GM18867 (cell line): ENCODE measurements around the gene MACROD2.
"Not testable (repeated sequence)": the region's sequence is repeated elsewhere in the genome, so short reads cannot be mapped to it uniquely, and the experiment has no call there.

Experiments used
- ATAC-seq: cut with Tn5 transposase; IDR thresholded peaks from one replicate; pipeline ENCODE4 v1.9.1; 2021; ENCODE audit warnings: mild to moderate bottlenecking, moderate library complexity; ENCODE audit not compliant: unreplicated experiment

Gene MACROD2

DNA sequence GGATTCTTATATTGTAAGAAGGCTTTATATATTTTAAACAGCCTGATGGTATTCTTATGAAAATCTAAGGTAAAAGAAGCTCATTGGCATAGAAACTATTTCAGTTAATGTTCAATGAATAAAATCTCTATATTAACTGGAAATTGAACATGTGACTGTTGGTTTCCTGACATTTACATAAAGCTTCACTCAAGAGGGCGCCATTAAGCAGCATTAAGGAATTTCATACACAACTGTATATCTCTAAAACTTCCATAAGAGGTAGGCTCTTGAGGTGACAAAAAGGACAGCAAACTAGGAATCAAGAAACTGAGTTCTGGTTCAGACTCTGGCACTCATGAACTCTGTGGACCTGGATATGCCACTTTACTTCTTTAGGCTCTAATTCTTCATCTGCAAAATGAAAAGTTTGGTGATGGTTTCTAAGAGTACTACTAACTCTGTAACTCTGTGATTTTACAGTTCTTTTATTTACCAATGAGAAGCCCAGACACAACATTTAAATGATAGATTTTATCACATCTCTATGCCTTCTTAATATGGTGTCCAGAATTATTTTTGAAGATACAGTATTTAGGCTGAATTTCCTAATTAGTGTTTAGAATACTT is 194.6 kb downstream of the MACROD2 start:
- ATAC-seq: no peak

- ATAC-seq: no peak
Observed at GRCh38 chr20:14191559-14191958, 196.2 kb downstream of the MACROD2 start.

DNA sequence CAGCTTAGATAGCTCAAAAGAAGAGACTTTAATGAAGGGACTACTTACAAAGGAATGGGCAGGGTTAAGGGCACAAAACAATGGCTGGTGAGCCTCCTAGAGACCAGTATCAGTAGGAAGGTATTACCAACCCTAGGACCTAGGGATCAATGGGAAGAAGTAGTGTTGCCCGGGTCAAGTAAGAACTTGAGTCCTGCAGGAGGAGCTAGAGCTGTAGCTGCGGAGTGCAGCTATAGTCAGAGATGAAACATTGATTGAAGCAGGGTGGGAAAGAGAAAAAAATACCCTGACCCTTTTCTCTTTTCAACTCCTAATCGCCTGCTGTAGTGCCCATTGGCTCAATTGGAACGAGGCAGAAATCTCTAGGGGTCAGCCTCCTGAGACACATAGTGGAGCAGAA is 198.1 kb downstream of the MACROD2 start:
- no peak for ATAC-seq

- no peak for ATAC-seq
Observed at GRCh38 chr20:14193885-14194284, 198.6 kb downstream of the MACROD2 start.

- ATAC-seq: no peak
Observed at GRCh38 chr20:14197097-14197496, 201.8 kb downstream of the MACROD2 start.

GRCh38 chr20:14198416-14198815 is 203.1 kb downstream of the MACROD2 start:
- ATAC-seq: no peak

GRCh38 chr20:14199111-14199510 is 203.8 kb downstream of the MACROD2 start:
- ATAC-seq: no peak

GRCh38 chr20:14203657-14204056 is 208.3 kb downstream of the MACROD2 start:
- no peak for ATAC-seq

GRCh38 chr20:14207591-14207990 is 212.3 kb downstream of the MACROD2 start:
- ATAC-seq: no peak

- no peak for ATAC-seq
Observed at GRCh38 chr20:14208956-14209355, 213.6 kb downstream of the MACROD2 start.

DNA sequence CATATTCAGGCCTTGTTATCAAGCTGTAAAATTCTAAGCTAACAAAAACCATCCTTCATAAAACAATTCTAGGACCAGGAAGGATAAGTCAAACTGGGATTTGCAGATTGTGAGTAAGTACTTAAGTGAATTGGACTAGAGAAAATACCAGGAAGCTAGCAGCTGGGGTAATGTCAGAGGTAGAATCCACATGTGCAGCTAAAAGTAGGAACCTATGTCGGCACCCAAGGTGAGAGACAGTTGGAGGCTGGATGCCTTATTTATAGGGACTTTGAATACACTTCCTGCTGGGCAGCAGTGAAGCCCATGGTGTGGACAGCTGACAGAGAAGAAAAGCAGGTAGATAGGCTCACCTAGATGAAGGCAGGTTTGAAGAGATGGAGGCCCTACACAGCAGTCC is 214.8 kb downstream of the MACROD2 start:
- ATAC-seq: no peak

- ATAC-seq: no peak
Observed at GRCh38 chr20:14214046-14214445, 218.7 kb downstream of the MACROD2 start.

GRCh38 chr20:14215880-14216279 is 220.6 kb downstream of the MACROD2 start:
- ATAC-seq: not testable (repeated sequence)

DNA sequence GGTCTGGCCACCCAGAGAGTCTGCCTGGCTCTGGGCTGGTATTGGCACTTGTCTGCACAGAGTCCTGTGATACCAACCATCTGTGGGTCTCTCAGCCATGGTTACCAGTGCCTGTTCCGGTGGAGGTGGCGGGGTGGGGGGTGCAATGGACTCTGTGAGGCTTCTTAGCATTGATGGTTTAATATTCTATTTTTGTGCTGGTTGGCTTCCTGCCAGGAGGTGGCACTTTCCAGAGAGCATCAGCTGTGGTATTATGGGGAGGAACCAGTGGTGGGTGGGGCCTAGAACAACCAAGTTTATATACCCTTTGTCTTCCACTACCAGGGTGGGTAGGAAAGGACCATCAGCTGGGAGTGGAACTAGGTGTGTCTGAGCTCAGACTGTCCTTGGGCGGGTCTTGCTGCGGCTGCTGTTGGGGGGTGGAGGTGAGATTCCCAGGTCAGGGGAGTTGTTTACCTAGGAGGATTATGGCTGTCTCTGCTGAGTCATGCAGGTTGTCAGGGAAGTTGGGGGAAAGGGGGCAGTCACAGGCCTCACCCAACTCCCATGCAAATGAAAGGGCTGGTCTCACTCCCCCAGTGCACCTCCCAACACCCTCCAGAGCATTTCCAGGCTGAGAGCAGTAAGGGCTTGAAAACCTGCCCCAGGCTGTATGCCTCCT is 224.6 kb downstream of the MACROD2 start:
- ATAC-seq: no peak

- ATAC-seq: no peak
Observed at GRCh38 chr20:14220986-14221385, 225.7 kb downstream of the MACROD2 start.

DNA sequence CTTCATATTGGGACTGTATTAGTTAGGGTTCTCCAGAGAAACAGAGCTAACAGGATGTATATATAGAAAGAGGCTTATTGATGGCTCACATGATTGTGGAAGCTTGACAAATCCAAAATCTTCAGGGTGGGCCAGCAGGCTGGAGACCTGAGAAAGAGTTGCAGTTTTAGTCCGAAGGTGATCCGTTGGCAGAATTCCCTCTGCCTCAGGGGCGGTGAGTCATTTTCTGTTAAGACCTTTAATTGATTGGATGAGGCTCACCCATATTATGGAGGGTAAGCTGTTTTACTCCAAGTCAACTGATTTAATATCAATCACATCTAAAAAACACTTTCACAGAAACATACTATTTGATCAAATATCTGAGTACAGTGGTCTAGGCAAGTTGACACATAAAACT is 228.5 kb downstream of the MACROD2 start:
- ATAC-seq: no peak

DNA sequence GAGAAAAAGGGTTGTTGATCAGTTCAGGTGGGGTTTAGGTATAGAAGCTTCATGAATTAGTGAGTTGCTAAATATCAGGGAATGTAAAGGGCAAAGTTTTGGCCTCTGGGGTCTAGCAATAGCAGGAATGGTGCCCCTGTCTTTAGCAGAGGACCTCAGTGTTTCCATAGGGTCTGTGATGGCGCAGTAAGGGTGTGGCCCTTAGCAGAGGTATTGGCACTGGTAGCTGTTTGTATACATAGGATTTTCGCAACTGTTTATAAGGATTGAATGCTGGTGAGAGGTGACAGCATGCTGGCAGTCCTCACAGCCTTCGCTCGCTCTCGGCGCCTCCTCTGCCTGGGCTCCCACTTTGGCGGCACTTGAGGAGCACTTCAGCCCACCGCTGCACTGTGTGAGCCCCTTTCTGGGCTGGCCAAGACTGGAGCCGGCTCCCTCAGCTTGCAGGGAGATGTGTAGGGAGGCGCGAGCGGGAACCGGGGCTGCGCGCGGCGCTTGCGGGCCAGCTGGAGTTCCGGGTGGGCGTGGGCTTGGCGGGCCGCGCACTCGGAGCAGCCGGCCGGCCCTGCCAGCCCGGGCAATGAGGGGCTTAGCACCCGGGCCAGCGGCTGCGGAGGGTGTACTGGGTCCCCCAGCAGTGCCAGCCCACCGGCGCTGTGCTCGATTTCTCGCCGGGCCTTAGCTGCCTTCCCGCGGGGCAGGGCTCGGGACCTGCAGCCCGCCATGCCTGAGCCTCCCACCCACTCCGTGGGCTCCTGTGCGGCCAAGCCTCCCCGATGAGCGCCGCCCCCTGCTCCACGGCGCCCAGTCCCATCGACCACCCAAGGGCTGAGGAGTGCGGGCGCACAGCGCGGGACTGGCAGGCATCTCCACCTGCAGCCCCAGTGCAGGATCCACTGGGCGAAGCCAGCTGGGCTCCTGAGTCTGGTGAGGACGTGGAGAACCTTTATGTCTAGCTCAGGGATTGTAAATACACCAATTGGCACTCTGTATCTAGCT is 231.0 kb downstream of the MACROD2 start:
- ATAC-seq: not testable (repeated sequence)

DNA sequence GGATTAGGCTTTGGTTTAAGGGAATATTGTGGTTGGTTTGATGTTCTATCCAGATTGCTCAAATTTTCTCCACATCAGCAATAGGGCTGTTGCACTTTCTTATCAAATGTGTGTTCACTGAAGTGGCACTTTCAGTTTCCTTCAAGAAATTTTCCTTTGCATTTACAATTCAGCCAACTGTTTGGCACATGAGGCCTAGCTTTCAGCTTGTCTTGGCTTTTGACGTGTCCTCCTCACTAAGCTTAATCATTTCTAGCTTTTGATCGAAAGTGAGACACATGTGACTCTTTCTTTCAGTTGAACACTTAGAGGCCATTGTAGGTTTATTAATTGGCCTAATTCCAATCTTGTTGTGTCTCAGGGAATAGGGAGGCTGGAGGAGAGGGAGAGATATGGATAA is 237.3 kb downstream of the MACROD2 start:
- ATAC-seq: peak; percentile 89

DNA sequence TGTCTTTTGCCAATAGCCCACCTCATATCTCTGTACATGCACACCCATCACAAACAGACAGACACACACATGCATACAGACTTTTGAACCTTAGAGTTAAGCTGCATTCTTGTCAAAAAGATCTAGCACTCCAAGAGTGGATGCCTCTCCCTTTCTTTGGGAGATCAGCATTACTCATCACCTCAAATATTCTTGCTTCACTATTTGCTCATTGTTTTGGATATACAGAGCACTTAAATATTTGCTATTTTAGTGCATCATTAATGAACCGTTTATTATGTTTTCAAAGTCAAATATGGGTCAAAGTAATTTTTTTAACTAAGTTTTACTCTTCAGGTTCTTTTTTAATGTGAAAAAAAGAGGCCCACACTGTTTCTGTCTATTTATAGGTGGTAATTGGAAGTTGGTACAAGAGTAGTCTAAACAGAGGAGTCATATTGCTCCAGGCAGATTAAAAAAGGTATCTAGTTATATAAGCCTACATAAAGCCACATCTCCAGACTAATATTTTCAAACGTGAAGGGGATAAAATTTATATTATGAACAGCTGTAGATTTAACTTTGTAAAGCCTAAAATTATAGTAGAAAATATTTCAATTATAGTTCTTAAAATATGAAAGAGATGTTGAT is 239.5 kb downstream of the MACROD2 start:
- ATAC-seq: no peak

DNA sequence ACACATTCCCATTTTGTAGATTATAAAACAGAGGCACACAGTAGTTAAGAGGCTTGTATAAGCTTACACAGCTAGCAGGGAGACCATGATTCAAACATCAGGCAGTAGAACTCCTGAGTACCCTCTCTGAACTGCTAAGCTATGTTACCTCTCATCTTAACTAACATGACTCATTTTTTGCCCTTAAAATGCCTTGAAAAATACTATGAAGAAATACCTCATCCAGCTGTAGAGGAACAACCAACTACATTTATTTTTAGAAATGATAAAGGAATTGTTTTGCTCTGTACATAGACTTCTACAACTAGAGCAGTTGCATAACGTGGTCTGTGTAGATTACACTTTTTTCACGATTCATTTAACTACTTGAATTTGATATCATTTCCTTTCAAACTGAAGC is 240.0 kb downstream of the MACROD2 start:
- no peak for ATAC-seq

- ATAC-seq: no peak
Observed at GRCh38 chr20:14245368-14245970, 250.2 kb downstream of the MACROD2 start.
